GM18861 (cell line): ENCODE results near the gene FAM20A.

Experiments used
- ATAC-seq: cut with Tn5 transposase; IDR thresholded peaks from one replicate; pipeline ENCODE4 v1.9.1; 2021; ENCODE audit not compliant: unreplicated experiment

The FAM20A gene

GRCh38 chr17:68600931-68601564 lies at the start of gene FAM20A:
TSS of gene FAM20A (minus strand) at chr17:68601367. CDS start at chr17:68600666, 701 bp downstream.
- no peak for ATAC-seq

- no peak for ATAC-seq
Measured at GRCh38 chr17:68649324-68649723, 48.2 kb upstream of the FAM20A start.

GRCh38 chr17:68646626-68647526 lies 45.7 kb upstream of the FAM20A start:
- no peak for ATAC-seq

GRCh38 chr17:68642118-68642412 lies 40.9 kb upstream of the FAM20A start:
- ATAC-seq: no peak

DNA sequence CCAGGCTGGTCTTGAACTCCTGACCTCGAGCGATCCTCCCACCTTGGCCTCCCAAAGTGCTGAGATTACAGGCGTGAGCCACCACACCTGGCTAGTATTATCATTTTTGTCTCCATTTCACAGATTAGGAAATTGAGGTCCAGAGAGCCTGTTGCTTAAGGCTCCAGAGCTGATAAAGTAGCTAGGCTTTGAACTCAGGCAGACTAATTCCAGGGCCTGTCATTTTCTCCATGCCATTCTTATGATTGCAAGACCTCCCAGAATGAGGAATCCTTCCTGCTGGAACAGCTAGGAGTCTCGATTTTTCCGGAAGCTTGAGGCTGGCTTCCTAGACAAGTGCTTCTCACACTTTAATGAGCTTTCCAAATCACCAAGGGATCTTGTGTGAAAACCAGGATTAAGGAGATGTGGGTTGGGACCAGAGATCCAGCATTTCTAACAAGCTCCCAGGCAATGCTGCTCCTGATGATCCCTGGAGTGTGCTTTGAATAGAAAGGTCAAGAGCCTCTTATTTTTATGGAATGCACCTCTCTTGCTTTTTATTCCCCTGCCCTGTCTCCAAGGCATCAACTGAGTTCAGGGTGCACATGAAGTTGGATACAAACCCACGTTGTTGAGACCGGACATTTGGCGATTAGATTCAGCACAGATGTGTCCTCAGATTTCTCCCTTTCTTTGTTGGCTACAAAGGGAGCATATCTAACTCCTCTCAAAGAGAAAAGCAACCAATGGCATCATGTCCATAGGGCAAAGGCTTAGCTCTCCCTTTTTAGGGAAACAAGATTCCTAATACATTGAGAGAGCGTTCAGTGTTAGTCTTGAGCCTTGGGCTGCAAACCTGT lies 40.3 kb upstream of the FAM20A start:
- ATAC-seq: no peak

- no peak for ATAC-seq
Measured at GRCh38 chr17:68640242-68640989, 39.2 kb upstream of the FAM20A start.

DNA sequence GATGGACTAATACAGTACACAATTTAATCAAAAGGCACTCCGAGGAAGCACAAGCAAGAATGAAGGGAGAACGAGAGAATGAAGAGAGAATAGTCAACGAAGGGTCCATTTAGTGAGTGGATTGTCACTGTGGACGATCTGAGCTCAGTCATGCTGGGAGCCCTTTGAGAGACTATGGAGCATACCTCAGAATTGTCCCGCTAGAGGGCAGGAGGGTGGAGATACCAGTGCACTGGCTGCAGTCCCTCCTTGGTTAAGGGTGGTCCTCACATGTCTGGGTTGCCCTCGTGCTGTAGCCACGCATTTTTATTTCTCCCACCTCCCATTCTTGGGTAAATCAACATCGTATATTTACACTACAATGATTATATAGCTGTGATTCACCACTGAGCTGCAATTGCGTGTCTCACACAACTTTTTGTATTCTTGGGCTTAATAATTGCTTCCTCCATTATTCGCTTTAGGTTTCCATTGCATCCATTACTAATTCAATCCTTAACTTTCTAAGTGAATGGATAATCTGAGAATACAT lies 33.2 kb upstream of the FAM20A start:
- ATAC-seq: no peak

- no peak for ATAC-seq
Measured at GRCh38 chr17:68628576-68628957, 27.4 kb upstream of the FAM20A start.

DNA sequence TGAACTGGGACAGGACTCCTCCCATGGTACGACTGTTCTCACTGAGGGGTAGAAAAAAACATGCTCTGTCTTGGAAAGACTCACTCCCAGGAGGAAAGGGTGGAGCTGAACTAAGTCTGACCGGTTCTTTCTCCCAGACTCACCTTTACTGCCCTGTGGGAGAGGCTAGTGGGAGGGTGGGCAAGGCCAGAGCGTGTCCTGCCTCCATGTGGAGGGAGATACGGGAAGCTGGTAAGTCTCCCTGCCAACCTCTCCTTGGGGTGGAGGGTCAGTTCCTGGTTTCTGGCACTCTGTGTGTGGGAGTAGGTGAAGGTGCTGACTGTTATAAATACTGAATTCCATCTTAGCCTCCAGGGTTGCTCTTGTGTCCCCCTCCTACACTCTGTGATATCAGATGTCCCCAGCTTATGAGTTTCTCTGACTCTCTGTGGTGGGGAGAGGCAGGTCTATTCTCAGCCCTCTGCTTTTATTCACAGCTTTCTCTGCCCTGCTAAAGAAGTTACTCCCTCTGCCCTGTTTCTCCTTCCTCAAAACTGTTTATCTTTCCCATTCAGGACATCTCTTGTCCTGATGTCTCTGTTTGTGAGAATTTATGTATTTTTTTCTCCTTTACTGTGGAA lies 26.9 kb upstream of the FAM20A start:
- no peak for ATAC-seq

DNA sequence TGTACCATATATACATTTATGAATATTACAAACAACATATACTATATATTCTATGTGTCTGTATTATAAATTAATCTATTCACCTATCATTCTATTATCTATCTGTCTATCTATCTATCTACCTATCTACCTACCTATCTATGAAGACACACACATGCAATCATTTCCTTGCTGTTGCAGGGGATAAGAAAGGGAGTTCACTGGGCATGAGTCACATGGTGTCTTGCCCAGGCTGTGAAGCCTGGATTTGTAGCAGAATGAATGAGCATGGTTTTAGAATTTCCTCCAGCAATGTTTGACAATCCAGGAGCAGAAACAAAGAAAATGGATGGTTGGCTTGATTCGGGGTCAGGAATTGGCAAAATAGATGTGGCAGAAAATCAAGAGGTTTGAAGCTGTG lies 23.2 kb upstream of the FAM20A start:
- no peak for ATAC-seq

DNA sequence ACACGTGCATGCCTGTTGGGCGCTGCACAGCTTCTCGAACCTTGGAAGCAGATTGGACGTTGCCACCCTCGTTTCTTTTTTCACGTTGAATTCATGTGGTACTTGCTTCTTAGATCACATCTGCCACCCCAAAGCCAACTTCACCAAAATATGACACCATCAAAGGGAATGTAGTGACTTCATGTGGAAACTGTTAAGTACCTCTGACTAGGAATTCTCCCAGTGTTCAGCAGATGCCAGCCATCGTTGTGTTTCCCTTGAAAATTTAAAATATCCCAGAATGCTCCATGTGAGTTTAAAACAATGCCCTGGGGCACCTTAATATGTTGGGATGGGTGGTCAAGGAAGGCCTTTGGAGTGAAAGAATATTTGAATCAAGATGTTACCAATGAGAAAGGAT lies 22.6 kb upstream of the FAM20A start:
- no peak for ATAC-seq

DNA sequence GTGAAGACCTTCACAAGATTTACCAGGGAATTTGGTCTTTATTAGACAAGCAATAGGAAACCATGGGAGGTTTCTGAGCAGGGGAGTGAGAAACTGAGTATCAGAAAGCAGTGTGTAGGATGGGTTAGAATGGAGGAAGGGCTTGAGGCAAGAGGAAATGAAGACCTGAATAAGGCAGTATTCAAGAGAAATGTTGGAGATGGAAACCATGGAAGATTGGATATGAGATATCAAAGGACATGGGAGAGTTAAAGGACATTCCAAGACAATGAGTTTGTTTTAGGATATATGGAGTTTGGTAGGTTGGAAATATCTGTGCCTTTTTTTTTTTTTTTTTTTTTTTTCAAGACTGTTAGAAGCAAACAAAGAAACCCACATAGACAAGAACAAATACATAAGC lies 21.3 kb upstream of the FAM20A start:
- ATAC-seq: no peak

DNA sequence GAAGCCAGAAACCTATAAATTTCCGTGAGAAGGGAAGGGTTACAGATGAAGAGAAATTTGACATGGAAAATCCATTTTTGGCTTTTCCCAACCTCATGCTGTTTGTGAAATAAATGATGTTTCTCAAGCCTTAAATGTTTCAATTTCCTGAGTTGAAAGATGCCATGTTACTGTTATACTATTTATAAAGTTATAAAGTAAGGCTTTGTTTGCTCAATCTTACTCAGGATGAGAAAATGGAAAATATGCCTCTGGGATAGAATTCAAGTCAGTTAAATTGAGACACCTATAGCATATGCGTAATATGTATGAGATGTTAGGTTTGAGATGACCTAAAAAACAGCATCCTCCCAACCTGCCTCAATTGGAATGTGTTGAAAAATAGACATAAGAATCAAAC lies 19.9 kb upstream of the FAM20A start:
- ATAC-seq: no peak

DNA sequence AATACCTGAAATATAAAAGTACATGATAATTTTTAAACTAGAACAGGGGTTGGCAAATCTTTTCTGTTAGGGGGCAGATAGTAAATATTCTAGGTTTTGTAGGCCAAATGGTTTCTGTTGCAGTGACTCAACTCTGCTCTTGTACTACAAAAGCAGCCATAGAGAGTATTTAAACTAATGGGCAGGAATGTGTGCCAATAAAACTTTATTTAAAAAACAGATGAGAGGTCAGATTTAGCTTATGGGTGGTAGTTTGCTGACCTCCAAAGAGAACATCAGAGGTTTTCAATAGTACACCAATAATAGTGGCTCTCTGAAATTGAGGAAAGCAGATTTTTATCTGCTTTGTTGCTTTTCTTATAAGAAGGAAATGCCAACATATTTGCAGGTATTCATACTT lies 15.2 kb upstream of the FAM20A start:
- ATAC-seq: no peak

DNA sequence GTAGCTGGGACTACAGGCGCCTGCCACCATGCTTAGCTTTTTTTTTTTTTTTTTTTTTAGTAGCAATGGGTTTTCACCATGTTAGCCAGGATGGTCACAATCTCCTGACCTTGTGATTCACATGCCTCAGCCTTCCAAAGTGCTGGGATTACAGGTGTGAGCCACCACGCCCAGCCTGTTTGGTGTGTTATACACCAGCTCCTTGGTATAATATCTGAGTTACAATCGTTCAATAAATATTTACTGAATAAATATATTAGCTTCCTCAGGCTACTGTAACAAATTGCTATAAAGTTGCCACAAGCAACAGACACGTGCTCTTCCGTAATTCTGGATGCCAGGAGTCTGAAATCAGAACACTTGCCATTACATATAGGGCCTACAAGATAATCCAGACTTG lies 13.6 kb upstream of the FAM20A start:
- no peak for ATAC-seq

DNA sequence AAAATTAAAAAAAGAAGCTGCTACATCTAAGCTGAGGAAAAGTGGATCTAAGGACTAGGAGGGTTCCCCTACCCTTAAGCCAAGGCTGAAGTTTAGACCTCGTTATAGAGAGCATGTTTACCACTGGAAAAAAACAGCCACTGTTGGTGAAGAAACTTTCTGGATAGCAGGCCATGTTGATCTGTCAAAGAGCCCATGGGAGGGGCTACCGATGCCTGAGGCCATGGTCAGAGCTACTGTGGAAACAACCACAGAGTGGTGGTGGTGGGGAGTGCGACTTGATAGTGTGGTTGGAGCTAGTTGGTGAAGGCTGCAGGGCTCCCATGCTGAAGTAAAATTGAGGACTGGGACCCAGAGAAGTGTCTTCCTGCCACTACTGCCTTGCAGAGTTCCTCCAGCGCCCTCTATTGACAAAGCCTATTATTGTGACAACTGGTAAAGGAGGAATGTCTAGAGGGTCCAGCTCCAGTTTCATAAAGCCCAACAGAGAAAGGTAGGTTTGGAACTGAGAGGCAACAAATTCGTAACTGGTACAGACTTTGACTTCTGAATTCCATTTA lies 12.7 kb upstream of the FAM20A start:
- ATAC-seq: no peak

GRCh38 chr17:68612923-68613292 lies 11.7 kb upstream of the FAM20A start:
- ATAC-seq: no peak

DNA sequence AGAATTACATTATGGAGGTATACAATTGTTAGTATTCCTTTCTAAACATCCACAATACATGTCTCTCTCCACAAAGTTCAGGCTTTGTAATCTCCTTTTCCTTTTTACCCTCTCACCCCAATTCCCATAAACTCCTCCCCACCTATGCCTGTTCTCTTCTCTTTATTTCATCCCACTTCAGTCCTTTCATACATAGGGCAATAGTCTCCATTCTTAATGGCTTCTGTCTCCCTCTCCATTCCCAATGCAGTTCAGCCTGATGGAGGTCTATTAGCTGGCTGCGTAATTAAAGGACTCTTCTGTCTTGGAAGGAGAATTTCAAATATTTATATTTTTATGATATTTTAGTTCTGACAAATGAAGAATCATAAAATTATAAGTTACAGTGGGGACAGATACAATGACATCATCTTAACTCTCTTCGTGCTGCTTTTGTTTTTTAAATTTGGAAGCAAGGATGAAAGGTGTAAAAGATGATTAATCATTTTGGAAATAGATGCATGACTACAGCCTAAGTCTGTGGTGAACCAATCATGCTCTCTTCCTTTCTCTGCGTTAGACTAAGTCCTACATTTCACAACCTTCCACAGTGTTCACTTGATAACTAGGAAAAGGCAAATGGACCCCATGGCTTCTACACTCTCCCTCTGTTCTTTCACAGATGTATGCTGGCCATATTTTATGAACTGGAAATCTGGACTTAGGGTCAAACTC lies 11.2 kb upstream of the FAM20A start:
- ATAC-seq: no peak

- no peak for ATAC-seq
Measured at GRCh38 chr17:68611353-68612208, 10.4 kb upstream of the FAM20A start.
